Natural killer cell (primary cell): ENCODE data around the gene SEMA3A. TPM values are rescaled to one million over a fixed set of nuclear protein-coding genes. Genes with fewer than 3 reads are reported as not detected.
"Not testable (repeated sequence)": the region's sequence is repeated elsewhere in the genome, so short reads cannot be mapped to it uniquely, and the experiment has no call there.

Experiments used
- ATAC-seq, 3 donors: fragments of 150-1000 bp in 2 of 3; fragments of 200-7000 bp in 1 of 3; cut with Tn5 transposase; 1 replicate in 1 of 3; 2 replicates in 2 of 3; pipeline ENCODE4 v1.10.0; 2021; ENCODE audit warnings: mild to moderate bottlenecking in 2 of 3, moderate library complexity in 2 of 3
- DNase-seq, 2 donors: peaks; one replicate each; pipeline versions ENCODE4 v3.0.0 to v3.0.0-alpha.2; 2013 to 2021; ENCODE audit warnings: mixed read lengths in 1 of 2
- H3K27ac ChIP-seq: one replicate; pipeline ENCODE4 v1.5.1; 2013; ENCODE audit warnings: mild to moderate bottlenecking, low read length
- H3K27me3 ChIP-seq: one replicate; pipeline ENCODE4 v1.6.1; 2013; ENCODE audit warnings: low read length; ENCODE audit not compliant: control insufficient read depth, insufficient read depth
- H3K36me3 ChIP-seq: one replicate; pipeline ENCODE4 v1.6.1; 2013; ENCODE audit warnings: low read length; ENCODE audit not compliant: control insufficient read depth, insufficient read depth
- H3K4me1 ChIP-seq: one replicate; pipeline ENCODE4 v1.6.1; 2013; ENCODE audit warnings: low read length; ENCODE audit not compliant: control insufficient read depth, insufficient read depth
- H3K4me3 ChIP-seq: one replicate; pipeline ENCODE4 v1.5.1; 2013; ENCODE audit warnings: low read length
- H3K9me3 ChIP-seq: one replicate; pipeline ENCODE4 v1.6.1; 2013; ENCODE audit warnings: low read length; ENCODE audit not compliant: control insufficient read depth, insufficient read depth
- H3K27ac Mint-ChIP-seq, 2 donors: one replicate each; pipeline ENCODE4 v1.8.0; 2022; ENCODE audit warnings: mild to moderate bottlenecking in 2 of 2, mixed read lengths in 2 of 2, moderate library complexity in 1 of 2
- H3K27me3 Mint-ChIP-seq, 2 donors: one replicate each; pipeline ENCODE4 v1.8.0; 2022; ENCODE audit warnings: low read depth in 2 of 2, mixed read lengths in 2 of 2
- H3K36me3 Mint-ChIP-seq: one replicate; pipeline ENCODE4 v1.8.0; 2022; ENCODE audit warnings: mixed read lengths
- H3K4me1 Mint-ChIP-seq, 2 donors: one replicate each; pipeline ENCODE4 v1.8.0; 2022; ENCODE audit warnings: mixed read lengths in 2 of 2
- H3K4me3 Mint-ChIP-seq: one replicate; pipeline ENCODE4 v1.8.0; 2022; ENCODE audit warnings: mild to moderate bottlenecking, moderate library complexity, mixed read lengths
- H3K9me3 Mint-ChIP-seq, 2 donors: one replicate each; pipeline ENCODE4 v1.8.0; 2022; ENCODE audit warnings: mixed read lengths in 2 of 2
- WGBS: methylation state at CpG from one replicate; pipeline ENCODE4 v1.1.7; 2013; ENCODE audit warnings: missing lambda C conversion rate; ENCODE audit not compliant: insufficient coverage; 5-methylcytosine and 5-hydroxymethylcytosine counted together
- intact Hi-C: fragments of 100-400 bp; cut with micrococcal nuclease; formaldehyde crosslinking; loops from one replicate; pipeline ENCODE4 v1.14.2; 2022
- total RNA-seq, 4 donors: library from RNA; stranded (reverse); fragments of 120-200 nt in 1 of 4; gene quantifications; one replicate each; pipeline versions ENCODE4 v1.2.3 to v1.2.4, GENCODE V29; 2013 to 2022
- TF ChIP-seq, protein P1 (sequence below): fragments of 200-600 bp; IDR thresholded peaks from one replicate; pipeline ENCODE4 v1.8.0; 2022; ENCODE audit warnings: antibody characterized with exemption

SEMA3A gene
- total RNA-seq, 3 donors from 2014 or later (not counting 1 experiment from before 2014, with no cell fraction given) = 0.13 to 0.21 TPM; not detected in 1

DNA sequence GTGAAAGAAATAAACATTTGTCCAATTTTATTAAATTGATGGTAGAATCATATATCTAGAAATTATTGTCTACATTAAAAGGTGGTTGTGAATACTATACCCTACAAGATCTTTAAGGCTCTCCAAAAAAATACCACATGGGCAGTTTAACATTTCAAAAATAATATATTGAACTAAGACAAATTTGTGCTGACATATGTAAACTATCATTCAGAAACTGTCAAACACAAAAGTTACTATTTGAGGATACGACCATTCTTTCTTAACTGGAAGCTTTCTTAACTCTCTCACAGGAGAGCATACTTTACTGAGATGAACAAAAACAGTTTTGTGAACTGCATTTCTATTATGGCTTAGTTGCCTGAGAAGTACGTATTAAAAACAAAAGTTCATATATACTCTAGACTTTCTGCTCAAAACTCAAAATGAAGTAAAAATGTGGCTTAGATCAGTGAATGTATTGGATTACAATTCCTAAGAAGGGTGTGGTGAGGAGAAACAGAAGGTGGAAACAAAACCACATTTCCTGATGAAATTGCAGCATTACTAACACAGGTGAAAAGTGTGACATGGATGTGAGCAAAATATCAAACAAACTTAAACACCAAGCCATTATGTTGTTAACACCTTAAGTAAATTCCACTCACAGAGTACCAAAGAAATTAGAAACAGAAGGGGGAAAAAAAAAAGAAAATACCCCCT is 138.5 kb downstream of the SEMA3A start:
- Mint-ChIP-seq H3K9me3 (peaks cover 0 to 2% of the 10 kb centered on the region in 2 donors), H3K4me1 (peaks cover 0 to 7% of the 10 kb centered on the region in 2 donors), H3K4me3 (no peak overlapping the region), H3K27me3 (no peaks in the 10 kb centered on the region), H3K36me3 (no peaks in the 10 kb centered on the region), H3K27ac (no peak overlapping the region)
- Histone ChIP-seq H3K9me3 (no peaks in the 10 kb centered on the region), H3K4me3 (no peak overlapping the region), H3K36me3 (no peaks in the 10 kb centered on the region), H3K27me3 (no peaks in the 10 kb centered on the region), H3K27ac (no peak overlapping the region), H3K4me1 (no peaks in the 10 kb centered on the region)
- TF ChIP-seq, protein P1, sequence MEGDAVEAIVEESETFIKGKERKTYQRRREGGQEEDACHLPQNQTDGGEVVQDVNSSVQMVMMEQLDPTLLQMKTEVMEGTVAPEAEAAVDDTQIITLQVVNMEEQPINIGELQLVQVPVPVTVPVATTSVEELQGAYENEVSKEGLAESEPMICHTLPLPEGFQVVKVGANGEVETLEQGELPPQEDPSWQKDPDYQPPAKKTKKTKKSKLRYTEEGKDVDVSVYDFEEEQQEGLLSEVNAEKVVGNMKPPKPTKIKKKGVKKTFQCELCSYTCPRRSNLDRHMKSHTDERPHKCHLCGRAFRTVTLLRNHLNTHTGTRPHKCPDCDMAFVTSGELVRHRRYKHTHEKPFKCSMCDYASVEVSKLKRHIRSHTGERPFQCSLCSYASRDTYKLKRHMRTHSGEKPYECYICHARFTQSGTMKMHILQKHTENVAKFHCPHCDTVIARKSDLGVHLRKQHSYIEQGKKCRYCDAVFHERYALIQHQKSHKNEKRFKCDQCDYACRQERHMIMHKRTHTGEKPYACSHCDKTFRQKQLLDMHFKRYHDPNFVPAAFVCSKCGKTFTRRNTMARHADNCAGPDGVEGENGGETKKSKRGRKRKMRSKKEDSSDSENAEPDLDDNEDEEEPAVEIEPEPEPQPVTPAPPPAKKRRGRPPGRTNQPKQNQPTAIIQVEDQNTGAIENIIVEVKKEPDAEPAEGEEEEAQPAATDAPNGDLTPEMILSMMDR = no peak
- DNase-seq = no peak
- ATAC-seq = no peak
- intact Hi-C loops = no loop called here
- WGBS = 83% methylated on average over 1 of the region's 2 CpGs

DNA sequence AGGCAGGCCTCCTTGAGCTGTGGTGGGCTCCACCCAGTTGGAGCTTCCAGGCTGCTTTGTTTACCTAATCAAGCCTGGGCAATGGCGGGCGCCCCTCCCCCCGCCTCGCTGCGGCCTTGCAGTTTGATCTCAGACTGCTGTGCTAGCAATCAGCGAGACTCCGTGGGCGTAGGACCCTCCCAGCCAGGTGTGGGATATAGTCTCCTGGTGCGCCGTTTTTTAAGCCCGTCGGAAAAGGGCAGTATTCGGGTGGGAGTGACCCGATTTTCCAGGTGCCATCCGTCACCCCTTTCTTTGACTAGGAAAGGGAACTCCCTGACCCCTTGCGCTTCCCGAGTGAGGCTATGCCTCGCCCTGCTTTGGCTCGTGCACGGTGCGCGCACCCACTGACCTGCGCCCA is 139.4 kb downstream of the SEMA3A start:
- H3K4me1 Mint-ChIP-seq, H3K27ac Mint-ChIP-seq, H3K4me1 ChIP-seq, H3K9me3 ChIP-seq, H3K27me3 Mint-ChIP-seq, H3K36me3 Mint-ChIP-seq, H3K9me3 Mint-ChIP-seq, intact Hi-C loops, H3K27me3 ChIP-seq, ATAC-seq, H3K4me3 Mint-ChIP-seq, H3K4me3 ChIP-seq, H3K36me3 ChIP-seq, DNase-seq, H3K27ac ChIP-seq: not testable (repeated sequence)
- 93% methylated on average over 12 of the region's 23 CpGs for WGBS

DNA sequence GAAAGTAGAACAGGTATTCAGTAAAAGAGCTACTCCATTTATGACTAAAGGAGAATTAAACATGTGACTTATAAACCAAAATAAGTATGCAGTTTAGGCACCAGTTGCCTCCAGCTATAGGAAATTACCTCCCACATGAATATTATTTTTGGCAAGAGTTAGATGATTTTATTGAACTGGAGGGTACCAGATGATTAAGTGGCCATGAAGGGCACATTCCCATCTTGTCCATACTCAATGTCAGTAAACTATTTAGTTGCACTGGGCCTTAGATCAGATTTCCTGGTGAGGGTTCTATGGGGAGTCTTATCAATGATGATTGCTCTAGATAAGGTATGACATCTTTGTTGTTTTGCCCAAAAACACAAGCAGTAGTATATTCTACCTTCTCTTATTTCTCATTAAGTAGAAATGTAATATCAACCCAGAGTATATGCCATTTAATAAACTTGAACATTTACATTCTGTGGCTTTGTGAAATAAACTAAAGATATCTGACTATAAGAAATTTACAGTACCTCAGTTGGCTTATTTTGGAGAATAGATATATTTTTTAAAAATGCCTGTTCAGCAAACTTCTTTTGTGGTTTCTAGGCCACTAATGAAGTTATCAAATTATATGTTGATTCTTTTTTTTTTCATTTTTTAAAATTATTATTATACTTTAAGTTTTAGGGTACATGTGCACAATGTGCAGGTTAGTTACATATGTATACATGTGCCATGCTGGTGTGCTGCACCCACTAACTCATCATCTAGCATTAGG is 145.3 kb downstream of the SEMA3A start:
- Histone ChIP-seq H3K4me1 (no peaks in the 10 kb centered on the region), H3K27me3 (no peaks in the 10 kb centered on the region), H3K36me3 (no peaks in the 10 kb centered on the region), H3K4me3 (no peak overlapping the region), H3K27ac (no peak overlapping the region), H3K9me3 (no peaks in the 10 kb centered on the region)
- TF ChIP-seq, protein P1 = no peak
- DNase-seq = no peak
- no peak for ATAC-seq
- intact Hi-C loops = no loop called here
- Mint-ChIP-seq H3K9me3 (peaks cover 0 to 10% of the 10 kb centered on the region in 2 donors), H3K4me3 (no peak overlapping the region), H3K36me3 (no peaks in the 10 kb centered on the region), H3K4me1 (no peaks in the 10 kb centered on the region), H3K27ac (no peak overlapping the region), H3K27me3 (no peaks in the 10 kb centered on the region)

DNA sequence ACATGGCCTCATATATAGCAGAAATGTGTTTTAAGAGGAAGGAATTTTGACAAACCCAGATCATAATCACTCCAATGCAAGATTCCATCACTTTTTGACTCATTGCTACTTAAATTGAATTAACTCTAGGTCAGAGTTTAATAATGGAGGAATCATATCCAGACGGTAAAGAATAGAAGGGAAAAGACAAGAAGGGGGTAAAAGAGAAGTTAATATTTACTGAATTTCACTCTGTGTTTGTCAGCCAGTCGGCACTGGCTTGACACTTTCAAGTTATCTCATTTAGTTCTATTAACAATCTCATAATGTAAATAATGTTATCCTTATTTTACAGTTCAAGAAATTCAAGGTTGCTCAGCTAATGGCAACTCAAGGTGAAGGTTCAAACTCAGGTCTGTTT is 147.5 kb downstream of the SEMA3A start:
- no peak overlapping the region for H3K4me3 ChIP-seq
- H3K4me3 Mint-ChIP-seq = no peak overlapping the region
- ATAC-seq = no peak
- H3K27ac ChIP-seq = no peak overlapping the region
- H3K4me1 Mint-ChIP-seq = no peaks in the 10 kb centered on the region
- 100% methylated on average over 1 of the region's 2 CpGs for WGBS
- H3K27me3 ChIP-seq = no peaks in the 10 kb centered on the region
- H3K36me3 Mint-ChIP-seq = no peaks in the 10 kb centered on the region
- TF ChIP-seq, protein P1 = no peak
- H3K36me3 ChIP-seq = no peaks in the 10 kb centered on the region
- intact Hi-C loops = no loop called here
- H3K4me1 ChIP-seq = no peaks in the 10 kb centered on the region
- H3K27me3 Mint-ChIP-seq = no peaks in the 10 kb centered on the region
- DNase-seq = no peak
- no peaks in the 10 kb centered on the region for H3K9me3 ChIP-seq
- H3K27ac Mint-ChIP-seq = no peak overlapping the region
- peaks cover 0 to 12% of the 10 kb centered on the region in 2 donors for H3K9me3 Mint-ChIP-seq
